ENCODE results near the gene PDE7B.

DNA sequence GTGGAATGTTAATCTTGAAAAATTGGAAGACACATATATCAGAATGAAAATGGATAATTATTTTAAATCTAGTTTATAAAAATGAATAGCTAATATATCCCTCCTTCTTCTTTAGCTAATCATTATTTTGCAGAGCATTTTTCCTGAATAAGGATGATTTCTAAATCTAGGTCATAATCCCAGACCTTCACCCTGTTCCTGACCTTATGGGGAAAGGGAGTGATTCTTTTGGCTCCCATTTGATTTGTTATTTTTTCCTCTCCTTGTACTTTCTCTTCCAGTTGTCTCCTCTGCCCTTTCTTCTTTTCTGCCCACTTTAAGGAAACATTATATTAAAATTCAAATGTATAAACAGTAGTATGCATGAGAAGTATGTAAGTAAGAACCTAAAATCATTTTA, 208.6 kb downstream of the PDE7B start:
- TF ChIP-seq POLR2AphosphoS5 (IDR thresholded peaks at IDR 0.05; ENCODE audit: low read depth, low read length), result no peak
- TF ChIP-seq TAF1 (IDR thresholded peaks at IDR 0.05; ENCODE audit: borderline replicate concordance, insufficient read depth, low read length), result no peak
- TF ChIP-seq SIN3A (IDR thresholded peaks at IDR 0.05; ENCODE audit: borderline replicate concordance, insufficient read depth, low read length), result no peak
- TF ChIP-seq, protein P1, sequence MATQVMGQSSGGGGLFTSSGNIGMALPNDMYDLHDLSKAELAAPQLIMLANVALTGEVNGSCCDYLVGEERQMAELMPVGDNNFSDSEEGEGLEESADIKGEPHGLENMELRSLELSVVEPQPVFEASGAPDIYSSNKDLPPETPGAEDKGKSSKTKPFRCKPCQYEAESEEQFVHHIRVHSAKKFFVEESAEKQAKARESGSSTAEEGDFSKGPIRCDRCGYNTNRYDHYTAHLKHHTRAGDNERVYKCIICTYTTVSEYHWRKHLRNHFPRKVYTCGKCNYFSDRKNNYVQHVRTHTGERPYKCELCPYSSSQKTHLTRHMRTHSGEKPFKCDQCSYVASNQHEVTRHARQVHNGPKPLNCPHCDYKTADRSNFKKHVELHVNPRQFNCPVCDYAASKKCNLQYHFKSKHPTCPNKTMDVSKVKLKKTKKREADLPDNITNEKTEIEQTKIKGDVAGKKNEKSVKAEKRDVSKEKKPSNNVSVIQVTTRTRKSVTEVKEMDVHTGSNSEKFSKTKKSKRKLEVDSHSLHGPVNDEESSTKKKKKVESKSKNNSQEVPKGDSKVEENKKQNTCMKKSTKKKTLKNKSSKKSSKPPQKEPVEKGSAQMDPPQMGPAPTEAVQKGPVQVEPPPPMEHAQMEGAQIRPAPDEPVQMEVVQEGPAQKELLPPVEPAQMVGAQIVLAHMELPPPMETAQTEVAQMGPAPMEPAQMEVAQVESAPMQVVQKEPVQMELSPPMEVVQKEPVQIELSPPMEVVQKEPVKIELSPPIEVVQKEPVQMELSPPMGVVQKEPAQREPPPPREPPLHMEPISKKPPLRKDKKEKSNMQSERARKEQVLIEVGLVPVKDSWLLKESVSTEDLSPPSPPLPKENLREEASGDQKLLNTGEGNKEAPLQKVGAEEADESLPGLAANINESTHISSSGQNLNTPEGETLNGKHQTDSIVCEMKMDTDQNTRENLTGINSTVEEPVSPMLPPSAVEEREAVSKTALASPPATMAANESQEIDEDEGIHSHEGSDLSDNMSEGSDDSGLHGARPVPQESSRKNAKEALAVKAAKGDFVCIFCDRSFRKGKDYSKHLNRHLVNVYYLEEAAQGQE (IDR thresholded peaks at IDR 0.05; ENCODE audit: insufficient read depth in 1 of 2, low read depth in 2 of 2, low read length in 2 of 2), result no peak

Measured in PFSK-1 (cell line).